H1 (cell line): ENCODE measurements around the gene GPT2. TPM values are rescaled to one million over a fixed set of nuclear protein-coding genes. Genes with fewer than 3 reads are reported as not detected.

Experiments
- ATF3 ChIP-seq: IDR thresholded peaks from 2 replicates; pipeline ENCODE4 v1.6.1; 2011; ENCODE audit warnings: low read depth, mild to moderate bottlenecking, low read length; ENCODE audit not compliant: insufficient read depth
- CBX5 ChIP-seq: fragments of 300-800, 300-1000 bp; sonication (generic); IDR thresholded peaks from 2 replicates; pipeline ENCODE4 v1.7.1; 2016; ENCODE audit warnings: antibody characterized with exemption, low read length, low read depth
- EP300 ChIP-seq, 2 experiments: IDR thresholded peaks; 1 replicate in 1 of 2; 2 replicates in 1 of 2; pipeline ENCODE4 v1.6.1; 2011 to 2012; ENCODE audit warnings: low read depth in 2 of 2, low read length in 2 of 2, mild to moderate bottlenecking in 2 of 2, borderline replicate concordance in 1 of 2, inconsistent platforms in 1 of 2, moderate library complexity in 1 of 2
- GABPA ChIP-seq: IDR thresholded peaks from 2 replicates; pipeline ENCODE4 v1.6.1; 2011; ENCODE audit warnings: mild to moderate bottlenecking, low read length, moderate library complexity, borderline replicate concordance; ENCODE audit not compliant: insufficient read depth
- KDM1A ChIP-seq: fragments of 200-600, 300-600 bp; sonication (generic); IDR thresholded peaks from 2 replicates; pipeline ENCODE4 v1.7.1; 2016; ENCODE audit warnings: mild to moderate bottlenecking, low read length, borderline replicate concordance
- ZNF274 ChIP-seq: IDR thresholded peaks from 2 replicates; pipeline ENCODE4 v1.7.0; 2012; ENCODE audit warnings: low read length, borderline replicate concordance; ENCODE audit errors: extremely low read depth
- polyA plus RNA-seq, 7 experiments: library from polyadenylated mRNA; depleted of rRNA in 3 of 7; stranded (reverse) in 5 of 7; unstranded in 2 of 7; fragments of >200 nt in 5 of 7; fragments of 200-250 nt in 2 of 7; gene quantifications; 1 replicate in 5 of 7; 2 replicates in 1 of 7; 4 replicates in 1 of 7; pipeline versions ENCODE4 v1.2.1 to v1.2.3, GENCODE V29; 2011 to 2013; ENCODE audit warnings: missing spikeins in 2 of 7, mixed read lengths in 2 of 7
- total RNA-seq: library from RNA; stranded (reverse); fragmentation: NEBNext Ultra II Directional; extraction: Animal tissue kit (Norgen Biotek cat#: 25700); gene quantifications from 2 replicates; pipeline ENCODE4 v1.2.1, GENCODE V29; 2021
- TF ChIP-seq, protein P1 (sequence below): IDR thresholded peaks from 2 replicates; pipeline ENCODE4 v1.6.1; 2011; ENCODE audit warnings: low read length, improper control_type of control experiment

The GPT2 gene
- total and polyA plus RNA-seq, 2 of the 8 experiments (the other 6 are each of a cell fraction or from before 2014, with no cell fraction given): 71.6 to 94.1 TPM

- TF ChIP-seq KDM1A (no peak), EP300 (IDR thresholded peaks at IDR 0.05; ENCODE audit: borderline replicate concordance in 1 of 2, low read depth in 2 of 2, low read length in 2 of 2) (no peak), ZNF274 (no peak), GABPA (no peak), CBX5 (no peak), ATF3 (no peak)
- TF ChIP-seq, protein P1, sequence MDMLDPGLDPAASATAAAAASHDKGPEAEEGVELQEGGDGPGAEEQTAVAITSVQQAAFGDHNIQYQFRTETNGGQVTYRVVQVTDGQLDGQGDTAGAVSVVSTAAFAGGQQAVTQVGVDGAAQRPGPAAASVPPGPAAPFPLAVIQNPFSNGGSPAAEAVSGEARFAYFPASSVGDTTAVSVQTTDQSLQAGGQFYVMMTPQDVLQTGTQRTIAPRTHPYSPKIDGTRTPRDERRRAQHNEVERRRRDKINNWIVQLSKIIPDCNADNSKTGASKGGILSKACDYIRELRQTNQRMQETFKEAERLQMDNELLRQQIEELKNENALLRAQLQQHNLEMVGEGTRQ: no peak
Measured at GRCh38 chr16:46899443-46900143, 15.4 kb downstream of the GPT2 start (continued).
